Stomach smooth muscle (tissue), 2 donors: ENCODE data around the gene LGALS9C.
"Not testable (repeated sequence)": the region's sequence is repeated elsewhere in the genome, so short reads cannot be mapped to it uniquely, and the experiment has no call there.

Experiments used
- H3K27ac ChIP-seq: one replicate; pipeline ENCODE4 v1.7.0; 2013; ENCODE audit warnings: mild to moderate bottlenecking, low read length, inconsistent platforms
- H3K27me3 ChIP-seq, 2 donors: one replicate each; pipeline ENCODE4 v1.7.0; 2013; ENCODE audit warnings: low read length in 2 of 2; ENCODE audit not compliant: insufficient read depth in 2 of 2, control insufficient read depth in 1 of 2
- H3K36me3 ChIP-seq, 2 donors: one replicate each; pipeline ENCODE4 v1.7.0; 2013; ENCODE audit warnings: low read length in 2 of 2; ENCODE audit not compliant: control insufficient read depth in 2 of 2, insufficient read depth in 2 of 2
- H3K4me1 ChIP-seq: one replicate; pipeline ENCODE4 v1.7.0; 2013; ENCODE audit warnings: low read length; ENCODE audit not compliant: control insufficient read depth, insufficient read depth
- H3K4me3 ChIP-seq, 2 donors: one replicate each; pipeline ENCODE4 v1.7.0; 2013; ENCODE audit warnings: low read length in 2 of 2
- H3K9ac ChIP-seq, 2 donors: one replicate each; pipeline ENCODE4 v1.7.0; 2013; ENCODE audit warnings: low read length in 2 of 2, mild to moderate bottlenecking in 1 of 2
- H3K9me3 ChIP-seq, 2 donors: one replicate each; pipeline ENCODE4 v1.7.0; 2013; ENCODE audit warnings: low read length in 2 of 2; ENCODE audit not compliant: control insufficient read depth in 2 of 2
- donor health status: healthy.
- donor health status: Pancreatic carcinoma.

The LGALS9C gene

DNA sequence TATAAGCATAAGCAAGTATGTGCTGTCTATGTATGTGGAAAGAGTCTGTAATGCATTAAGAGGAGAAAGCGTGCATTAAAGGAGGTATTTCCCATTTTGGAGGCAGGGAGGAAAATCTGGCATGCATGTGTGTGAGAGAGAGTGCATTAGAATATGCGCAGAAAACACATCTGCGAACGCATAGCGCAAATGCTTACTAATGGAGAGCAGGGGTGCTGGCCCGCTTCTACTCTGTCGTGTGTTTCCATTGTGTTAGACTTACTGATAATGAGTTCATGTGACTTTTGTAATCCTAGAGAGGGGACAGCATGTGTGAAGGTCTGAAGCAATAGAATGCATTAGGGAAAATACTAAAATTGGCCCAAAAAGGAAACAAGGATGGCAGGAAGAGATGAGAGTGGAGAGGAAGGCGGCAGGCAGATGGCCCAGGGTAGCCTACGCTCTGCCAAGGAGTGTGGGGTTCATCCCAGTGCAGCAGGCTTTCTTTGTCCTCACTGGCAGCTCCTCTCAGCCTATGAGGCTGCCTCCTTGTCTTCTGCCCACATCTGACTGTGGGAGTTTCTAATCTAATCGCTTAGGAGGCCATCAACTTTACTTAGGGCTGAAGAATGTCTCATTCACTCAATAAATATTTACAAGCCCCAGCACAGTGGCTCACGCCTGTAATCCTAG, 12.6 kb upstream of the LGALS9C start:
- H3K4me3 ChIP-seq, H3K27me3 ChIP-seq, H3K36me3 ChIP-seq, H3K4me1 ChIP-seq, H3K9me3 ChIP-seq, H3K27ac ChIP-seq, H3K9ac ChIP-seq: not testable (repeated sequence)

- not testable (repeated sequence) for H3K4me3 ChIP-seq, H3K4me1 ChIP-seq, H3K27ac ChIP-seq, H3K36me3 ChIP-seq, H3K27me3 ChIP-seq, H3K9me3 ChIP-seq, H3K9ac ChIP-seq
Observed at GRCh38 chr17:18466250-18466983, 10.2 kb upstream of the LGALS9C start.

DNA sequence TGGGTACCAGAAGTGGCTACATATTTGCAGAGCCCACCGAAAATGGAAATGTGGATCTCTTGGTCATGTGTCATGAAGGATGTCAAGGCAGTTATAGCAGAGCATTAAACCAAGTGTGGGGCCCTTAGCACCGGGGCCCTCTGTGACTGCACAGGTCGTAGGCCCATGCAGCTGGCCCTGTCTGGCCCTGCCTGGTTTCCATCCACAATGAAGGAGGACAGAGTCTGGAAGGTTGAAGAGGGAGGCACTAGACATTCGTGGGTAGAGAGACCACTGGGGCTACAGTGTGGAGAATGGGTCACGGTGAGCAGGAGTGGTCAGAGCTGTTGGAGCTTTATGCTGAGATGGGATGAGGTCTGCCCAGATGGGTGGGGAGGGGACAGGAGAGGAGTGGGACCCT, 9.6 kb upstream of the LGALS9C start:
- H3K27me3 ChIP-seq, H3K27ac ChIP-seq, H3K4me3 ChIP-seq, H3K9me3 ChIP-seq, H3K9ac ChIP-seq, H3K36me3 ChIP-seq, H3K4me1 ChIP-seq: not testable (repeated sequence)

DNA sequence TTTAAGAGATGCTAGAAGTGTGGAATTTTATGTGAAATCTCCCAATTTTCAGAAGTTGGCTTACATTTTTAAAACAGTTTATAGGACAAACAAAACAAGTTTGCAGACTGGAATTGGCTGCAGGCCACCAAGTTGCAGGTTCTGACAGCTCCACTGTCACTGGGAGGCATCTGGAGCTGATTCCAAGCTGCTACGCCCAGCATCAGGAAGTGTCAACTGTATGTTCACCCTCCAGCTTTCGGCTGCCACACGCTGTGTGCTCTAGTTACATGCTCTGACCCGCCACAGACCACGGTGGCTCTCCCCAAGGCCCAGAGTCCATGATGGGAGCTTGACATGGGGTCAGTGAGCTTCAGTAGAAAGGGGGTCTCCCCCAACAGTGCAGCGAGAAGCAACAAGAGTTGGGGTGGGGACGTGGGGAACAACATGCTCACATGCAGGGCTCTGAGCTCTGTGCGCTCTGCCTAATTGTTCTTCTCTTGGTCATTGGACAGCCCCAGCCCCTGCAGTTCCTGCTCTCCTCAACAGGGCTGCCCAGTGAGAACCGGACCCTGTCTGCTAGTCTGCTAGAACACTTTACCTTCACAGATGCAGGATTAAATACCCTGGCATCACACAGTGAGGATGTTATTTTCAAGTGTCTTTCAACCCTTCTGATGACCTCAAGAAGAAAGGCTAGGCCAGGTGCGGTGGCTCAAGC, 8.0 kb upstream of the LGALS9C start:
- H3K4me1 ChIP-seq, H3K36me3 ChIP-seq, H3K9ac ChIP-seq, H3K27me3 ChIP-seq, H3K9me3 ChIP-seq, H3K27ac ChIP-seq, H3K4me3 ChIP-seq: not testable (repeated sequence)

DNA sequence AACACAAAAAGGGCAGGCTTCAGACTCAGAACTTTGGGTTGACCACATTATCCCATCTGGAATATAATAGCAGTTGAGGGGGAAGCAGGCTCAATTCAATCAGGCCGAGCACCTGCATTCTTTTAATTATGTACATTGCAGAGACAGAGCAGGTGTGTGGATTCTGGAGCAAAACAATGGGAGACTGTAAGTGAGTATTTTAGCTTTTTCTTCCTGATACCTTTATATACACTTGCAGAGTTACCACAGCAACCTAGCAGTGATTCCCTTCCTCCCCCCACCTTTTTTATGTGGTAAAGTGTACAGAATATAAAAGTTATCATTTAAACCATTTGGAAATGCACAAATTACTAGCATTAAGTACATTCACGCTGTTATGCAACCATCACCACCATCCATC, 6.8 kb upstream of the LGALS9C start:
- not testable (repeated sequence) for H3K27ac ChIP-seq, H3K9me3 ChIP-seq, H3K4me3 ChIP-seq, H3K9ac ChIP-seq, H3K4me1 ChIP-seq, H3K27me3 ChIP-seq, H3K36me3 ChIP-seq

GRCh38 chr17:18470345-18470930, 6.2 kb upstream of the LGALS9C start:
- H3K4me1 ChIP-seq, H3K27ac ChIP-seq, H3K9ac ChIP-seq, H3K36me3 ChIP-seq, H3K4me3 ChIP-seq, H3K9me3 ChIP-seq, H3K27me3 ChIP-seq: not testable (repeated sequence)

DNA sequence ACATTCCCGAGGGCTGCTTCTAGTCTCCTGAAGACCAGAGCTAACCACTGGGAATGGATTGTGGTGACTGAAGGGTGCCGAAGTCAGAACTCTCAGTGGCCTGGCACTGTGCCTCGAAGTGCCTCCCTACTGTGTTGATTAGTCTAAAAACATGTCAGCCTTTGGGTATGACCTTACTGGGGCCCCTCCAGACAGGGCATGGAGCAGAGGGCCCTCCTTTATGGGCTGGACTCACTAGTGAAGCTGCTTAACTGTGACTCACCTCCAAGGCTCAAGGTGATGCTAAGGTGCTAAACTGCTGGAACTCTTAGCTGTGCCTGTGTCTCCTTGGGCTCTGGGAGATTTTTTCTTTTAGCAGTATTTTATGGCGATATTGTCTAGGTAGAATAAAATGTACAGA, 2.6 kb upstream of the LGALS9C start:
- not testable (repeated sequence) for H3K27me3 ChIP-seq, H3K36me3 ChIP-seq, H3K9ac ChIP-seq, H3K4me1 ChIP-seq, H3K27ac ChIP-seq, H3K4me3 ChIP-seq, H3K9me3 ChIP-seq

DNA sequence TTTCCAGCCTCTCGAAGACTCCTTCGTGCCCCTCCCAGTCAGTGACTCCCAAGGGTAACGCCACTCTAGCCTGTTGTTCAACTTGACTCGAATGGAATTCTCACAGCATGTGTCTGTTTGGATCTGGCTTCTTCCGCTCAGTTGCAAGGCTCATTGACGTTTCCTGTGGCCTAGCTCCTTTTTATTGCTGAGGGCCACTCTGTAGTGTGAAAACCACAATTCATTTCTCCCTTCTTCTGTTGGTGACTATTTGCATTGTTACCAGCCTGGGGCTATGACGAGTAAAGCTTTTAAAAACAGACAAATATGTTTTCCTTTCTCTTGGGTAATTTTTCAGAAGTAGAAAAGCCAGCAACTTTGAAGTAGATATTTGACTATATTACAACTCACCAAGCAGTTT, 1.8 kb upstream of the LGALS9C start:
- H3K9me3 ChIP-seq, H3K9ac ChIP-seq, H3K27ac ChIP-seq, H3K4me3 ChIP-seq, H3K4me1 ChIP-seq, H3K36me3 ChIP-seq, H3K27me3 ChIP-seq: not testable (repeated sequence)

DNA sequence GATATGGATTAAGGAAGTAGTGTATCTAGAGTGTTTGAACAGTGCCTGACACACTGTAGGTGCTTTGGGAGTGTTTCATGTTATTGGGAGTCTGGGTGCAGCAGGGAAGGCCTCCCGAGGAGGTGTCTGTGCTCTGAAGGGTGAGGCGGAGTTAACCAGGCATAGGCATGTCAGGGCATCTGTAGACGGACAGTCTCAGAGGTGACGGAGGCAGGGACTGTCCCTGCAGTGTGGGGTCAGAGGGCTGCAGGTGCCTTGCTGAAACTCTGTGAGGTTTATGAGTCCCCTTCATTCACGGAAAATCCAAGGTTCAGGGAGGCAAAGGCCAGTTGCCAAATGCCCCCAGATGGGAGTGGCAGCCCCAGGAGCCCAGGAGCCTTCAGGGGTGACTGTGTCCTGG, 778 bp downstream of the LGALS9C start:
- not testable (repeated sequence) for H3K27ac ChIP-seq, H3K27me3 ChIP-seq, H3K4me1 ChIP-seq, H3K36me3 ChIP-seq, H3K9me3 ChIP-seq, H3K9ac ChIP-seq, H3K4me3 ChIP-seq

GRCh38 chr17:18478362-18478761, 1.8 kb downstream of the LGALS9C start:
- not testable (repeated sequence) for H3K4me3 ChIP-seq, H3K27ac ChIP-seq, H3K9me3 ChIP-seq, H3K36me3 ChIP-seq, H3K9ac ChIP-seq, H3K4me1 ChIP-seq, H3K27me3 ChIP-seq
